ENCODE results near the gene MAPK6. TPM values are rescaled to one million over a fixed set of nuclear protein-coding genes. Genes with fewer than 3 reads are reported as not detected.
"Not testable (repeated sequence)": the region's sequence is repeated elsewhere in the genome, so short reads cannot be mapped to it uniquely, and the experiment has no call there.

The MAPK6 gene
- total RNA-seq, 4 donors from 2014 or later: 13.3 to 19.4 (median 14.2) TPM

DNA sequence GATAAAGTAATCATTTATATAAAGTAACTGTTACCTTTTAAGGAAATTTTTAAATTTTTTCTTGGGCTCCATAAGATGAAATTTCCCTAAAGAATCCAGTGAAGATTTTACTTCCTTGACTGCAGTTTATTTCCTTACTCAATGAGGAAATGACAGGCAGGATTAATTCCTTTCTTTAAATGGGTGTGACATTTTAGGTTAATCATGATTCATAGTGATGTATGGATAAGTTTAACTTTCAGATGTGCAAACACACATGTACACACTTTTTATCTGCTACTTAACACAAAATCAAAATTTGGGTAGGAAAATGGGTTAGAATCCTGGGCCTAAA lies 36.3 kb upstream of the MAPK6 start:
- no peaks in the 10 kb centered on the region for H3K9me3 ChIP-seq
- peaks cover 10 to 14% (median 12%) of the 10 kb centered on the region in 4 donors for H3K4me1 ChIP-seq
- H3K27ac ChIP-seq (replicated peaks in 1 of 4): no peak overlapping the region

DNA sequence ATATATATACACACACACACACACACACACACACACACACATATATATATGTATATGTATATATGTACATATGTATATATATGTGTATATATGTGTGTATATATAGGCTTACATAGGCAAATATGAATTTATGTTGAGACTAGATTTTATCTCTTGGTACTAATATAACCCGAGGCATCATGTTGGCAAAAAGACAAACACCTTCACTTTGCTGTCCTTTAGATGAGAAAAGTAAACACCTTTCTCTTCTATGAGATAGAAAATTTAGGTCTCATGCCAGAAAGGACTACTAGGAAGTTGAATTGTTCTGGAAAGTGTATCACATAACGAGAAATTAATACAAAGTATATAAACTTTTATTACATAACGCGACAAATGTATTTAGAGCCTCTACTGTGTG lies 27.9 kb upstream of the MAPK6 start:
- intact Hi-C loops (cut with DNase I): no loop called here
- WGBS: 62% methylated on average over 4 of the region's 4 CpGs

More for the DNA sequence above, 36.3 kb upstream of the MAPK6 start:
- H3K36me3 ChIP-seq: no peaks in the 10 kb centered on the region
- DNase-seq (ENCODE audit: extremely low spot score): no peak
- no peak for TF ChIP-seq EP300 (IDR thresholded peaks at IDR 0.05)
- TF ChIP-seq, protein P1, sequence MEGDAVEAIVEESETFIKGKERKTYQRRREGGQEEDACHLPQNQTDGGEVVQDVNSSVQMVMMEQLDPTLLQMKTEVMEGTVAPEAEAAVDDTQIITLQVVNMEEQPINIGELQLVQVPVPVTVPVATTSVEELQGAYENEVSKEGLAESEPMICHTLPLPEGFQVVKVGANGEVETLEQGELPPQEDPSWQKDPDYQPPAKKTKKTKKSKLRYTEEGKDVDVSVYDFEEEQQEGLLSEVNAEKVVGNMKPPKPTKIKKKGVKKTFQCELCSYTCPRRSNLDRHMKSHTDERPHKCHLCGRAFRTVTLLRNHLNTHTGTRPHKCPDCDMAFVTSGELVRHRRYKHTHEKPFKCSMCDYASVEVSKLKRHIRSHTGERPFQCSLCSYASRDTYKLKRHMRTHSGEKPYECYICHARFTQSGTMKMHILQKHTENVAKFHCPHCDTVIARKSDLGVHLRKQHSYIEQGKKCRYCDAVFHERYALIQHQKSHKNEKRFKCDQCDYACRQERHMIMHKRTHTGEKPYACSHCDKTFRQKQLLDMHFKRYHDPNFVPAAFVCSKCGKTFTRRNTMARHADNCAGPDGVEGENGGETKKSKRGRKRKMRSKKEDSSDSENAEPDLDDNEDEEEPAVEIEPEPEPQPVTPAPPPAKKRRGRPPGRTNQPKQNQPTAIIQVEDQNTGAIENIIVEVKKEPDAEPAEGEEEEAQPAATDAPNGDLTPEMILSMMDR (IDR thresholded peaks at IDR 0.05): no peak
- TF ChIP-seq POLR2A (IDR thresholded peaks at IDR 0.05; ENCODE audit: low read depth): no peak
- TF ChIP-seq POLR2AphosphoS5 (IDR thresholded peaks at IDR 0.05): no peak
- intact Hi-C loops (cut with DNase I): no loop called here
- no peak overlapping the region for H3K4me3 ChIP-seq
- no peaks in the 10 kb centered on the region for H3K27me3 ChIP-seq

DNA sequence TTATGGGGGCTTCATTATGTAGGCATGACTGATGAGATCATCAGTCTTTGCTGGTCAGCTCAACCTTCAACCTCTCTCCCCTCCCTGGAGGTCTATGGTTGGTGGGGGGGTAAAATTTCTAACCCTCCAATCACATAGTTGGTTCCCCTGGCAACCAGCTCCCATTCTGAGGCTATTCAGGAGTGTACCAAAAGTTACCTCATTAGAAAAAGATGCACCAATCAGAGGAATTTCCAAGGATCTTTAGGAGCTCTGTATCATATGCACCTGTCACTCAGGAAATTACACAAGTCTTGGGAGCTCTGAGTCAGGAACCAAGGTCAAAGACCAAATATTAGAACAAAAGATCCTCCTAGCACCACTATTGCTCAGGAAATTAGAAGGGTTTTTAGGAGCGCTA lies 26.1 kb upstream of the MAPK6 start:
- WGBS: 95% methylated on average over 1 of the region's 1 CpG
- Histone ChIP-seq H3K4me3 (no peak overlapping the region), H3K36me3 (no peaks in the 10 kb centered on the region), H3K27me3 (no peaks in the 10 kb centered on the region), H3K4me1 (peaks cover 0 to 4% (median 0%) of the 10 kb centered on the region in 4 donors), H3K27ac (replicated peaks in 1 of 4) (no peak overlapping the region), H3K9me3 (no peaks in the 10 kb centered on the region)
- DNase-seq (ENCODE audit: extremely low spot score): no peak
- intact Hi-C loops (cut with DNase I): no loop called here
- TF ChIP-seq, protein P1 (IDR thresholded peaks at IDR 0.05): no peak
- no peak for TF ChIP-seq POLR2A (IDR thresholded peaks at IDR 0.05; ENCODE audit: low read depth)
- TF ChIP-seq EP300 (IDR thresholded peaks at IDR 0.05): no peak
- TF ChIP-seq POLR2AphosphoS5 (IDR thresholded peaks at IDR 0.05): no peak

More for the DNA sequence above, 27.9 kb upstream of the MAPK6 start:
- no peak overlapping the region for H3K27ac ChIP-seq (replicated peaks in 1 of 4)
- no peaks in the 10 kb centered on the region for H3K9me3 ChIP-seq
- H3K4me3 ChIP-seq: no peak overlapping the region
- H3K36me3 ChIP-seq: no peaks in the 10 kb centered on the region
- no peak for TF ChIP-seq EP300 (IDR thresholded peaks at IDR 0.05)
- DNase-seq (ENCODE audit: extremely low spot score): no peak
- H3K4me1 ChIP-seq: peaks cover 0 to 4% (median 0%) of the 10 kb centered on the region in 4 donors
- H3K27me3 ChIP-seq: no peaks in the 10 kb centered on the region

DNA sequence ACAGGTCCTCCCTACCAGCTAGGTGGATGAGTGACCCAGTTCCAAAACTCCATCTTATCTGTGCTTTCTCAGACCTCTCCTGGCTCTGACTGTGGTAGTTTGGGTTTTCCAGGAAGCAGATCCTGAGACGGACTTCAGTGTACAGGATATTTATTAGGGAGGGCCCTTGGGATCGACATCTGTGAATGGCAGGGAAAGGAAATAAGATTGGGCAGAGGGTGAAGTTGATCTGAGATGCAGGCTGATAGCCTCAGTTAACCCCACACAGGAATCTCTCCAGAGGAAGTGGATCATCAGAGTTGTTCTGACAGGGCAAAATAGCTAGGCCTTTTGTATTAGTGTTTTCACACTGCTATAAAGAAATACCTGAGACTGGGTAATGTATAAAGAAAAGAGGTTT lies 16.7 kb upstream of the MAPK6 start:
- TF ChIP-seq POLR2AphosphoS5 (IDR thresholded peaks at IDR 0.05) (no peak), EP300 (IDR thresholded peaks at IDR 0.05) (no peak)
- Histone ChIP-seq H3K27ac (replicated peaks in 1 of 4) (no peak overlapping the region), H3K4me1 (peaks cover 0 to 9% (median 0%) of the 10 kb centered on the region in 4 donors), H3K4me3 (no peak overlapping the region), H3K9me3 (no peaks in the 10 kb centered on the region), H3K36me3 (no peaks in the 10 kb centered on the region), H3K27me3 (no peaks in the 10 kb centered on the region)
- 65% methylated on average over 2 of the region's 2 CpGs for WGBS
- intact Hi-C loops (cut with DNase I): no loop called here
- no peak for DNase-seq (ENCODE audit: extremely low spot score)

DNA sequence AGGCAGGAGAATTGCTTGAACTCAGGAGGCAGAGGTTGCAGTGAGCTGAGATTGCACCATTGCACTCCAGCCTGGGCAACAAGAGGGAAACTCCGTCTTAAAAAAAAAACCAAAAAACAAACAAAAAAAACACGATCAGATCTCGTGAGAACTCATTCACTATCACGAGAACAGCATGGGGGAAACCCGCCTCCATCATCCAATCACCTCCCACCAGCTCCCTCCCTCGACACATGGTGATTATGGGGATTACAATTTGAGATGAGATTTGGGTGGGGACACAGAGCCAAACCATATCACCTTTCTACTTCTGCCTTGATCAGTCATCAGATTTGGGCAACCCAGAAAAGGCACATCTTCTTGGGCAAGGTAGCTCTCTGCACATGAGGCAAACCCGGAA lies 15.9 kb upstream of the MAPK6 start:
- H3K36me3 ChIP-seq; H3K27me3 ChIP-seq; DNase-seq (ENCODE audit: extremely low spot score); H3K9me3 ChIP-seq; H3K4me3 ChIP-seq; intact Hi-C loops (cut with DNase I); H3K4me1 ChIP-seq; H3K27ac ChIP-seq (replicated peaks in 1 of 4): not testable (repeated sequence)
- 84% methylated on average over 7 of the region's 7 CpGs for WGBS

DNA sequence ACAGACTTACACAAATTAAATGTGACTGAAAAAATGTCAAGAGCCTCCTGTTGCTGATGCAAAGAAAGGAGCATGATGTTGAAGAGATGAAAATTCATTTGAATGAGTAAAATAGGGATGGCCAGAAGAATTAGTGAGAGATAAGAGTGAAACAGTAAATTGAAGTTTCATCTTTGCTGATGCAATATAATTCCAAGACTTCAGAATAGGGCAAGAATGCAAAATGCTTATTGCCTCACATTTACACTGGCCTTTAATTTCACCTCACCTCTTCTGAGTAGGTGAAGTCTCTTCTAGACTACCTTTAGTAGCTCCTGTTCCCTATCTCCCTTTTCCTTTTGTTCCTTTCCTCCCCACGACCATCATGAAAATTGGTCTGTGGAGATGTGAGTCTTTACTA lies 15.3 kb upstream of the MAPK6 start:
- H3K9me3 ChIP-seq: no peaks in the 10 kb centered on the region
- H3K4me3 ChIP-seq: no peak overlapping the region
- no peaks in the 10 kb centered on the region for H3K27me3 ChIP-seq
- DNase-seq (ENCODE audit: extremely low spot score): no peak
- 96% methylated on average over 1 of the region's 1 CpG for WGBS
- H3K27ac ChIP-seq (replicated peaks in 1 of 4): no peak overlapping the region
- H3K4me1 ChIP-seq: peaks cover 0 to 10% (median 0%) of the 10 kb centered on the region in 4 donors
- TF ChIP-seq, protein P1 (IDR thresholded peaks at IDR 0.05): no peak
- TF ChIP-seq EP300 (IDR thresholded peaks at IDR 0.05) (no peak), POLR2AphosphoS5 (IDR thresholded peaks at IDR 0.05) (no peak), POLR2A (IDR thresholded peaks at IDR 0.05; ENCODE audit: low read depth) (no peak)
- intact Hi-C loops (cut with DNase I): no loop called here
- no peaks in the 10 kb centered on the region for H3K36me3 ChIP-seq

Data from esophagus muscularis mucosa (tissue), 4 donors.